ENCODE data around the gene HMX1. TPM values are rescaled to one million over a fixed set of nuclear protein-coding genes. Genes with fewer than 3 reads are reported as not detected.
A peak's percentile ranks its signal among the peaks of the same experiment; 100 is the strongest.

The HMX1 gene
- total and polyA plus RNA-seq, 2 experiments from 2014 or later = 0.69 TPM; not detected in 1

GRCh38 chr4:8870647-8871416 is 807 bp downstream of the HMX1 start (continued):
- TF ChIP-seq, protein P1, sequence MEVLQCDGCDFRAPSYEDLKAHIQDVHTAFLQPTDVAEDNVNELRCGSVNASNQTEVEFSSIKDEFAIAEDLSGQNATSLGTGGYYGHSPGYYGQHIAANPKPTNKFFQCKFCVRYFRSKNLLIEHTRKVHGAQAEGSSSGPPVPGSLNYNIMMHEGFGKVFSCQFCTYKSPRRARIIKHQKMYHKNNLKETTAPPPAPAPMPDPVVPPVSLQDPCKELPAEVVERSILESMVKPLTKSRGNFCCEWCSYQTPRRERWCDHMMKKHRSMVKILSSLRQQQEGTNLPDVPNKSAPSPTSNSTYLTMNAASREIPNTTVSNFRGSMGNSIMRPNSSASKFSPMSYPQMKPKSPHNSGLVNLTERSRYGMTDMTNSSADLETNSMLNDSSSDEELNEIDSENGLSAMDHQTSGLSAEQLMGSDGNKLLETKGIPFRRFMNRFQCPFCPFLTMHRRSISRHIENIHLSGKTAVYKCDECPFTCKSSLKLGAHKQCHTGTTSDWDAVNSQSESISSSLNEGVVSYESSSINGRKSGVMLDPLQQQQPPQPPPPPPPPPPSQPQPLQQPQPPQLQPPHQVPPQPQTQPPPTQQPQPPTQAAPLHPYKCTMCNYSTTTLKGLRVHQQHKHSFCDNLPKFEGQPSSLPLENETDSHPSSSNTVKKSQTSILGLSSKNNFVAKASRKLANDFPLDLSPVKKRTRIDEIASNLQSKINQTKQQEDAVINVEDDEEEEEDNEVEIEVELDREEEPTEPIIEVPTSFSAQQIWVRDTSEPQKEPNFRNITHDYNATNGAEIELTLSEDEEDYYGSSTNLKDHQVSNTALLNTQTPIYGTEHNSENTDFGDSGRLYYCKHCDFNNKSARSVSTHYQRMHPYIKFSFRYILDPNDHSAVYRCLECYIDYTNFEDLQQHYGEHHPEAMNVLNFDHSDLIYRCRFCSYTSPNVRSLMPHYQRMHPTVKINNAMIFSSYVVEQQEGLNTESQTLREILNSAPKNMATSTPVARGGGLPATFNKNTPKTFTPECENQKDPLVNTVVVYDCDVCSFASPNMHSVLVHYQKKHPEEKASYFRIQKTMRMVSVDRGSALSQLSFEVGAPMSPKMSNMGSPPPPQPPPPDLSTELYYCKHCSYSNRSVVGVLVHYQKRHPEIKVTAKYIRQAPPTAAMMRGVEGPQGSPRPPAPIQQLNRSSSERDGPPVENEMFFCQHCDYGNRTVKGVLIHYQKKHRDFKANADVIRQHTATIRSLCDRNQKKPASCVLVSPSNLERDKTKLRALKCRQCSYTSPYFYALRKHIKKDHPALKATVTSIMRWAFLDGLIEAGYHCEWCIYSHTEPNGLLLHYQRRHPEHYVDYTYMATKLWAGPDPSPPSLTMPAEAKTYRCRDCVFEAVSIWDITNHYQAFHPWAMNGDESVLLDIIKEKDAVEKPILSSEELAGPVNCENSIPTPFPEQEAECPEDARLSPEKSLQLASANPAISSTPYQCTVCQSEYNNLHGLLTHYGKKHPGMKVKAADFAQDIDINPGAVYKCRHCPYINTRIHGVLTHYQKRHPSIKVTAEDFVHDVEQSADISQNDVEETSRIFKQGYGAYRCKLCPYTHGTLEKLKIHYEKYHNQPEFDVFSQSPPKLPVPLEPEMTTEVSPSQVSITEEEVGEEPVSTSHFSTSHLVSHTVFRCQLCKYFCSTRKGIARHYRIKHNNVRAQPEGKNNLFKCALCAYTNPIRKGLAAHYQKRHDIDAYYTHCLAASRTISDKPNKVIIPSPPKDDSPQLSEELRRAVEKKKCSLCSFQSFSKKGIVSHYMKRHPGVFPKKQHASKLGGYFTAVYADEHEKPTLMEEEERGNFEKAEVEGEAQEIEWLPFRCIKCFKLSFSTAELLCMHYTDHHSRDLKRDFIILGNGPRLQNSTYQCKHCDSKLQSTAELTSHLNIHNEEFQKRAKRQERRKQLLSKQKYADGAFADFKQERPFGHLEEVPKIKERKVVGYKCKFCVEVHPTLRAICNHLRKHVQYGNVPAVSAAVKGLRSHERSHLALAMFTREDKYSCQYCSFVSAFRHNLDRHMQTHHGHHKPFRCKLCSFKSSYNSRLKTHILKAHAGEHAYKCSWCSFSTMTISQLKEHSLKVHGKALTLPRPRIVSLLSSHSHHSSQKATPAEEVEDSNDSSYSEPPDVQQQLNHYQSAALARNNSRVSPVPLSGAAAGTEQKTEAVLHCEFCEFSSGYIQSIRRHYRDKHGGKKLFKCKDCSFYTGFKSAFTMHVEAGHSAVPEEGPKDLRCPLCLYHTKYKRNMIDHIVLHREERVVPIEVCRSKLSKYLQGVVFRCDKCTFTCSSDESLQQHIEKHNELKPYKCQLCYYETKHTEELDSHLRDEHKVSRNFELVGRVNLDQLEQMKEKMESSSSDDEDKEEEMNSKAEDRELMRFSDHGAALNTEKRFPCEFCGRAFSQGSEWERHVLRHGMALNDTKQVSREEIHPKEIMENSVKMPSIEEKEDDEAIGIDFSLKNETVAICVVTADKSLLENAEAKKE (CRISPR knock-in tag; IDR thresholded peaks at IDR 0.05) = no peak
- TF ChIP-seq JUNB (IDR thresholded peaks at IDR 0.05; ENCODE audit: unreplicated experiment) (no peak), NANOG (IDR thresholded peaks at IDR 0.05; ENCODE audit: borderline replicate concordance) (no peak)

DNA sequence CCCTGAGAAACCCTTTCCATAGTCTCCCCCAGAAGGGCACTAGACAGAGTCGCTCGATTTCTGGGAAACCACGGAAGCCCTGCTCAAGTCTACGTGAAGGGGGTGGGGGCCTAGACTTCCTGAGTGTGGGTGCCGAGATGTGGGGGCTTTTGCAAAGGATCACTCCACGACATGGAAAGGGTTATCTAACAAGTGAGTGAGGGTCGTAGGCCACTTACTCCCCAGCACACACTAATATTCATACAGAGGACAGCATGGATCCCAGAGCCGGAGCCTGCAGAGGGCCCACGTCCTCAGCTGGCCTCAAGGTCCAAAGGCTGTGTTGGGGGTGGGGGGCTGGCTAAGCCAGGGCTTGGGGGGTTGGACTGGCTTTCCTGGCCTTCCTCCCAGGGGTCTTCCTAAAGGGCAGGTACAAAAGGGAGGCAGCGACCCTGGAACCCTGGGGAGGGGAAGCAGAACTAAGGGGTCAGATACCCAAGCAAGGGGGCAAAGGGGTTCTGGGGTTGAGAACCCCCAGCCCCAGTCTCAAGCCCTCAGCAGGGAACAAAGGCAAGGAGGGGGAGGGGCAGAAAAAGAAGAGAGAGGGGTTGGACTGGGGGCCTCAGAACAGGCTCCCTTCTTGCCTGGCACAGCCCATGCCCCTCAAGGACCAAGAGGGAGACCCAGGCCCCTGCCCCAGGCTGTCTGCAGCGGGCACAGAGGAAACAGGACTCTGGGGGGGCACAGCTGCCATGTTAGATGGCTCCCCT is 1.6 kb downstream of the HMX1 start:
- Histone ChIP-seq H3K4me1 (ENCODE audit: insufficient read depth) (peaks cover 16% of the 10 kb centered on the region; the same call in 1 of the 2 replicates), H3K79me2 (replicated peaks; ENCODE audit: insufficient read depth) (no peaks in the 10 kb centered on the region), H3K4me2 (peak overlapping the region; percentile 72; the same call in 1 of the 2 replicates), H3K27ac (ENCODE audit: low read depth) (no peak overlapping the region), H3K36me3 (ENCODE audit: insufficient read depth) (no peaks in the 10 kb centered on the region), H4K20me1 (replicated peaks; ENCODE audit: insufficient read depth) (peaks cover 18% of the 10 kb centered on the region), H3K9me2 (ENCODE audit: insufficient read depth) (no peaks in the 10 kb centered on the region), H3K27me3 (ENCODE audit: insufficient read depth) (peaks cover 97% of the 10 kb centered on the region), H3F3A (replicated peaks; ENCODE audit: low read depth) (0 out of 2 replicates have a peak, but pooled peaks cover 8% of the 10 kb centered on the region), H2AFZ (no peak overlapping the region), H3K4me3 (no peak overlapping the region)
- no peak overlapping the region for H3K27ac Mint-ChIP-seq
- H3K36me3 Mint-ChIP-seq (ENCODE audit: low read depth) = no peaks in the 10 kb centered on the region; the same call in 2 of the 3 replicates
- peak overlapping the region; percentile 55; the same call in 2 of the 3 replicates for H3K4me3 Mint-ChIP-seq
- ATAC-seq (no peak), DNase-seq (ENCODE audit: low spot score) (peak; percentile 39)
- H3K4me1 Mint-ChIP-seq = peaks cover 27% of the 10 kb centered on the region
- peaks cover 4% of the 10 kb centered on the region for H3K9me3 Mint-ChIP-seq
- peaks cover 88% of the 10 kb centered on the region for H3K27me3 Mint-ChIP-seq (ENCODE audit: insufficient read depth, low read depth, poor library complexity)
- TF ChIP-seq EZH2phosphoT487 (IDR thresholded peaks at IDR 0.05; ENCODE audit: unreplicated experiment) = peak; percentile 14
- TF ChIP-seq, protein P1 (CRISPR knock-in tag; IDR thresholded peaks at IDR 0.05) = no peak
